Measurements from ENCODE around the gene SSBP3. TPM values are rescaled to one million over a fixed set of nuclear protein-coding genes. Genes with fewer than 3 reads are reported as not detected.

Gene SSBP3
- total RNA-seq, 1 experiment from 2014 or later: 26.5 TPM

GRCh38 chr1:54297596-54298283 lies 108.5 kb downstream of the SSBP3 start:
- no TSS peak for BruUV-seq (replicated peaks)
- Histone ChIP-seq H2AFZ (no peak overlapping the region), H3K27ac (no peak overlapping the region), H3K4me3 (no peak overlapping the region), H3K4me2 (no peak overlapping the region), H3K27me3 (ENCODE audit: insufficient read depth, low read depth) (no peaks in the 10 kb centered on the region), H3K4me1 (replicated peaks; ENCODE audit: insufficient read depth) (no peaks in the 10 kb centered on the region), H3K79me2 (ENCODE audit: low read depth) (no peaks in the 10 kb centered on the region), H3K36me3 (ENCODE audit: low read depth) (no peaks in the 10 kb centered on the region), H3F3A (ENCODE audit: insufficient read depth, low read depth) (no peaks in the 10 kb centered on the region), H4K20me1 (ENCODE audit: insufficient read depth) (no peaks in the 10 kb centered on the region; the same call in 1 of the 2 replicates), H3K9me2 (ENCODE audit: insufficient read depth) (no peaks in the 10 kb centered on the region), H3K9me3 (ENCODE audit: insufficient read depth, low read depth) (no peaks in the 10 kb centered on the region)
- intact Hi-C loops (cut with micrococcal nuclease; ENCODE audit: unreplicated experiment): no loop called here
- TF ChIP-seq EZH2 (IDR thresholded peaks at IDR 0.05; ENCODE audit: low read depth): no peak
- TF ChIP-seq, protein P1, sequence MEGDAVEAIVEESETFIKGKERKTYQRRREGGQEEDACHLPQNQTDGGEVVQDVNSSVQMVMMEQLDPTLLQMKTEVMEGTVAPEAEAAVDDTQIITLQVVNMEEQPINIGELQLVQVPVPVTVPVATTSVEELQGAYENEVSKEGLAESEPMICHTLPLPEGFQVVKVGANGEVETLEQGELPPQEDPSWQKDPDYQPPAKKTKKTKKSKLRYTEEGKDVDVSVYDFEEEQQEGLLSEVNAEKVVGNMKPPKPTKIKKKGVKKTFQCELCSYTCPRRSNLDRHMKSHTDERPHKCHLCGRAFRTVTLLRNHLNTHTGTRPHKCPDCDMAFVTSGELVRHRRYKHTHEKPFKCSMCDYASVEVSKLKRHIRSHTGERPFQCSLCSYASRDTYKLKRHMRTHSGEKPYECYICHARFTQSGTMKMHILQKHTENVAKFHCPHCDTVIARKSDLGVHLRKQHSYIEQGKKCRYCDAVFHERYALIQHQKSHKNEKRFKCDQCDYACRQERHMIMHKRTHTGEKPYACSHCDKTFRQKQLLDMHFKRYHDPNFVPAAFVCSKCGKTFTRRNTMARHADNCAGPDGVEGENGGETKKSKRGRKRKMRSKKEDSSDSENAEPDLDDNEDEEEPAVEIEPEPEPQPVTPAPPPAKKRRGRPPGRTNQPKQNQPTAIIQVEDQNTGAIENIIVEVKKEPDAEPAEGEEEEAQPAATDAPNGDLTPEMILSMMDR (conservative IDR thresholded peaks at IDR 0.05): no peak
- POLR2A ChIA-PET (ENCODE audit: unreplicated experiment): interaction anchor here (0.5 kb wide), 1 partner anchor 18 kb away, joined by 4 read pairs; no protein-coding TSS in a partner anchor
- CTCF ChIA-PET: no interaction called here
- DNase-seq: no peak

- intact Hi-C loops (cut with micrococcal nuclease; ENCODE audit: unreplicated experiment): no loop called here
- ChIA-PET POLR2A (ENCODE audit: unreplicated experiment) (no interaction called here), CTCF (no interaction called here)
- Histone ChIP-seq H3K27ac (no peak overlapping the region), H3F3A (ENCODE audit: insufficient read depth, low read depth) (no peaks in the 10 kb centered on the region), H3K9me3 (ENCODE audit: insufficient read depth, low read depth) (no peaks in the 10 kb centered on the region), H3K79me2 (ENCODE audit: low read depth) (no peaks in the 10 kb centered on the region), H3K9me2 (ENCODE audit: insufficient read depth) (no peaks in the 10 kb centered on the region), H3K27me3 (ENCODE audit: insufficient read depth, low read depth) (no peaks in the 10 kb centered on the region), H3K36me3 (ENCODE audit: low read depth) (no peaks in the 10 kb centered on the region), H4K20me1 (ENCODE audit: insufficient read depth) (no peaks in the 10 kb centered on the region; the same call in 1 of the 2 replicates), H3K4me2 (no peak overlapping the region), H3K4me3 (no peak overlapping the region), H2AFZ (no peak overlapping the region), H3K4me1 (replicated peaks; ENCODE audit: insufficient read depth) (no peaks in the 10 kb centered on the region)
- BruUV-seq (replicated peaks): no TSS peak
- no peak for TF ChIP-seq EZH2 (IDR thresholded peaks at IDR 0.05; ENCODE audit: low read depth)
- TF ChIP-seq, protein P1 (conservative IDR thresholded peaks at IDR 0.05): no peak
- DNase-seq: no peak
Observed at GRCh38 chr1:54296666-54297065, 109.5 kb downstream of the SSBP3 start.

GRCh38 chr1:54294887-54295286 lies 111.3 kb downstream of the SSBP3 start:
- DNase-seq: no peak
- TF ChIP-seq EZH2 (IDR thresholded peaks at IDR 0.05; ENCODE audit: low read depth): no peak
- H3K9me3 ChIP-seq (ENCODE audit: insufficient read depth, low read depth): no peaks in the 10 kb centered on the region
- H3K4me1 ChIP-seq (replicated peaks; ENCODE audit: insufficient read depth): no peaks in the 10 kb centered on the region; the same call in 1 of the 2 replicates
- ChIA-PET CTCF (no interaction called here), POLR2A (ENCODE audit: unreplicated experiment) (interaction anchor here (0.7 kb wide), 1 partner anchor 11 kb away, joined by 4 read pairs; no protein-coding TSS in a partner anchor)
- H3K27me3 ChIP-seq (ENCODE audit: insufficient read depth, low read depth): no peaks in the 10 kb centered on the region
- no peaks in the 10 kb centered on the region for H3F3A ChIP-seq (ENCODE audit: insufficient read depth, low read depth)
- no TSS peak for BruUV-seq (replicated peaks)
- intact Hi-C loops (cut with micrococcal nuclease; ENCODE audit: unreplicated experiment): no loop called here
- no peak overlapping the region for H2AFZ ChIP-seq
- no peak overlapping the region for H3K27ac ChIP-seq
- H3K79me2 ChIP-seq (ENCODE audit: low read depth): no peaks in the 10 kb centered on the region
- no peaks in the 10 kb centered on the region for H3K9me2 ChIP-seq (ENCODE audit: insufficient read depth)
- H3K4me3 ChIP-seq: no peak overlapping the region
- no peak overlapping the region for H3K4me2 ChIP-seq
- H4K20me1 ChIP-seq (ENCODE audit: insufficient read depth): no peaks in the 10 kb centered on the region
- no peaks in the 10 kb centered on the region for H3K36me3 ChIP-seq (ENCODE audit: low read depth)
